HL-60 (cell line): Measurements from ENCODE around the gene SPATA33.

Experiments
- CTCF ChIP-seq: IDR thresholded peaks from one replicate; pipeline ENCODE4 v1.5.1; 2011; ENCODE audit warnings: low read length, control low read depth, inconsistent platforms; ENCODE audit not compliant: insufficient read depth
- GABPA ChIP-seq: IDR thresholded peaks from 2 replicates; pipeline ENCODE4 v1.6.1; 2012; ENCODE audit warnings: low read depth
- POLR2AphosphoS5 ChIP-seq: IDR thresholded peaks from 2 replicates; pipeline ENCODE4 v1.6.1; 2012; ENCODE audit warnings: low read depth
- REST ChIP-seq: IDR thresholded peaks from 2 replicates; pipeline ENCODE4 v1.6.1; 2012; ENCODE audit warnings: low read depth; ENCODE audit not compliant: insufficient replicate concordance
- SPI1 ChIP-seq: IDR thresholded peaks from 2 replicates; pipeline ENCODE4 v1.6.1; 2012; ENCODE audit warnings: low read depth, mild to moderate bottlenecking, borderline replicate concordance

- TF ChIP-seq POLR2AphosphoS5 (no peak), CTCF (no peak), REST (no peak), GABPA (no peak), SPI1 (no peak)
These were observed 45.0 kb upstream of the SPATA33 start for GRCh38 chr16:89612415-89613166.
